Measurements from ENCODE around the gene GRAMD2B. TPM values are rescaled to one million over a fixed set of nuclear protein-coding genes. Genes with fewer than 3 reads are reported as not detected.

The GRAMD2B gene
- total RNA-seq, 1 experiment from 2014 or later: 11.1 TPM

GRCh38 chr5:126446498-126447224 lies 23.5 kb downstream of the GRAMD2B start:
- H3K9me3 Mint-ChIP-seq (ENCODE audit: unreplicated experiment): no peaks in the 10 kb centered on the region
- H3K27ac Mint-ChIP-seq (ENCODE audit: low read depth, unreplicated experiment): peak overlapping the region; percentile 99
- ChIA-PET CTCF (interaction anchor here (0.6 to 1.0 kb wide), 5 partner anchors 9 to 108 kb away, joined by 3 to 5 read pairs (median 5); no protein-coding TSS in a partner anchor), POLR2A (interaction anchor here (0.6 to 6.5 kb wide), 19 partner anchors 9 to 1637 kb away, joined by 3 to 110 read pairs (median 4); partner anchors contain the start of gene GRAMD2B)
- peak overlapping the region; percentile 64 for H3K4me3 Mint-ChIP-seq (ENCODE audit: unreplicated experiment)
- BruUV-seq (replicated peaks): TSS peak; percentile 26
- H3K4me1 Mint-ChIP-seq (ENCODE audit: insufficient read depth, unreplicated experiment): peaks cover 49% of the 10 kb centered on the region
- H3K36me3 Mint-ChIP-seq (ENCODE audit: insufficient read depth, unreplicated experiment): no peaks in the 10 kb centered on the region
- intact Hi-C loops (cut with micrococcal nuclease): loop anchor here (1.0 kb wide), 3 partner anchors 14 to 92 kb away; partner anchors contain the start of gene GRAMD2B
- TF ChIP-seq, protein P1, sequence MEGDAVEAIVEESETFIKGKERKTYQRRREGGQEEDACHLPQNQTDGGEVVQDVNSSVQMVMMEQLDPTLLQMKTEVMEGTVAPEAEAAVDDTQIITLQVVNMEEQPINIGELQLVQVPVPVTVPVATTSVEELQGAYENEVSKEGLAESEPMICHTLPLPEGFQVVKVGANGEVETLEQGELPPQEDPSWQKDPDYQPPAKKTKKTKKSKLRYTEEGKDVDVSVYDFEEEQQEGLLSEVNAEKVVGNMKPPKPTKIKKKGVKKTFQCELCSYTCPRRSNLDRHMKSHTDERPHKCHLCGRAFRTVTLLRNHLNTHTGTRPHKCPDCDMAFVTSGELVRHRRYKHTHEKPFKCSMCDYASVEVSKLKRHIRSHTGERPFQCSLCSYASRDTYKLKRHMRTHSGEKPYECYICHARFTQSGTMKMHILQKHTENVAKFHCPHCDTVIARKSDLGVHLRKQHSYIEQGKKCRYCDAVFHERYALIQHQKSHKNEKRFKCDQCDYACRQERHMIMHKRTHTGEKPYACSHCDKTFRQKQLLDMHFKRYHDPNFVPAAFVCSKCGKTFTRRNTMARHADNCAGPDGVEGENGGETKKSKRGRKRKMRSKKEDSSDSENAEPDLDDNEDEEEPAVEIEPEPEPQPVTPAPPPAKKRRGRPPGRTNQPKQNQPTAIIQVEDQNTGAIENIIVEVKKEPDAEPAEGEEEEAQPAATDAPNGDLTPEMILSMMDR (IDR thresholded peaks at IDR 0.05; ENCODE audit: unreplicated experiment): no peak
- peak; percentile 90 for DNase-seq (ENCODE audit: unreplicated experiment)
- H3K27me3 Mint-ChIP-seq (ENCODE audit: insufficient read depth, unreplicated experiment): no peaks in the 10 kb centered on the region

DNA sequence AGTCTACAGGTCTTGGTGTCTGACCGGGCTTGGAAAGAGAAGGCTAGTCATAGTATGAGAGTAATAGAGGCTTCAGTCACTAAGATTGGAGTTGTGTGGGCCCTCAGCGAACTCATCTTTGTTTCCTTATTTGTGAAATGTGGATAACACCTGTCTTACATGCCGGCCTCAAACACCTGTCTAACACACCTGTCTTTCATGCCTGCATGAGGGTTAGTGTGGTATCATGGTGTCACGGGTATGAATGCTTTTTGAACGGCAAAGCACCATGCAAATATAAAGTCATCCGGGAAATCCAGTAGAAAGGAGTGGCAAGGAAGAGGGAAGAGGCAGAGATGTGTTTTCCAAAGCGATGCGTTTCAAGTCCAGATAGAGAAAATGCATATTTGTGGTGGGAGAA lies 25.5 kb downstream of the GRAMD2B start:
- peaks cover 57% of the 10 kb centered on the region for H3K4me1 Mint-ChIP-seq (ENCODE audit: insufficient read depth, unreplicated experiment)
- POLR2A ChIA-PET: interaction anchor here (1.0 to 6.5 kb wide), 8 partner anchors 11 to 148 kb away, joined by 3 to 110 read pairs (median 4); partner anchors contain the start of gene GRAMD2B
- no peak for DNase-seq (ENCODE audit: unreplicated experiment)
- no peaks in the 10 kb centered on the region for H3K9me3 Mint-ChIP-seq (ENCODE audit: unreplicated experiment)
- CTCF ChIA-PET: interaction anchor here (0.6 to 1.6 kb wide), 3 partner anchors 86 to 146 kb away, joined by 3 to 5 read pairs (median 3); no protein-coding TSS in a partner anchor
- H3K27me3 Mint-ChIP-seq (ENCODE audit: insufficient read depth, unreplicated experiment): no peaks in the 10 kb centered on the region
- TF ChIP-seq, protein P1 (IDR thresholded peaks at IDR 0.05; ENCODE audit: unreplicated experiment): no peak
- BruUV-seq (replicated peaks): no TSS peak
- intact Hi-C loops (cut with micrococcal nuclease): no loop called here
- H3K4me3 Mint-ChIP-seq (ENCODE audit: unreplicated experiment): no peak overlapping the region
- H3K36me3 Mint-ChIP-seq (ENCODE audit: insufficient read depth, unreplicated experiment): peaks cover 7% of the 10 kb centered on the region
- peak overlapping the region; percentile 99 for H3K27ac Mint-ChIP-seq (ENCODE audit: low read depth, unreplicated experiment)

DNA sequence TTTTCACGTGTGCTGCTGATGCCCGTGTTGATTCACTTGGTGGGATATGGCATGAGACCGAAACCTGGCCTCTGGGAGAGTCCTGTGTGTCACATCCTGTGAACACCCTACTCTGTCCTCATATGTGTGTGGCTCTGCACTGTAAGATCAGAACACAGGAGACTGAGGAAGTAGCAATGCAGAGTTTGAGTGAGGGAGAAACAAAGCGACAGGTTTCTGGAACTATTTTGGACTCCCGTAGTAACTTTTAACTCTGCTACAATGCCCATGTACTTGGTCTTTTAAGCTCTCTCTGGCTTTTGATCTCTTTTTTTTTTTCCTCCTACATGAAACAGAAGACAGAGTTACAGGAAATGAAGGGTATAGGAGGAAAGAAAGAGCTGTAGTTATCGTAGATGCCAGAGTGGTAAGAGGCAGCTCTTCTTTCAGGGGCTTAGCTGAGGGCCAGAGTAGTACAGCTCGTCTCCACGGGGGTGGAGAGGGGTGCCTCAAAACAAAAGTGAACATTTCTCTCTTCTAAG lies 26.6 kb downstream of the GRAMD2B start:
- peaks cover 9% of the 10 kb centered on the region for H3K36me3 Mint-ChIP-seq (ENCODE audit: insufficient read depth, unreplicated experiment)
- peaks cover 62% of the 10 kb centered on the region for H3K4me1 Mint-ChIP-seq (ENCODE audit: insufficient read depth, unreplicated experiment)
- intact Hi-C loops (cut with micrococcal nuclease): no loop called here
- CTCF ChIA-PET: interaction anchor here (0.6 to 1.6 kb wide), 6 partner anchors 11 to 1413 kb away, joined by 3 to 5 read pairs (median 3); no protein-coding TSS in a partner anchor
- peak overlapping the region; percentile 99 for H3K27ac Mint-ChIP-seq (ENCODE audit: low read depth, unreplicated experiment)
- no peaks in the 10 kb centered on the region for H3K27me3 Mint-ChIP-seq (ENCODE audit: insufficient read depth, unreplicated experiment)
- DNase-seq (ENCODE audit: unreplicated experiment): peak; percentile 92
- TF ChIP-seq, protein P1 (IDR thresholded peaks at IDR 0.05; ENCODE audit: unreplicated experiment): no peak
- POLR2A ChIA-PET: interaction anchor here (0.6 to 6.5 kb wide), 19 partner anchors 10 to 1041 kb away, joined by 3 to 110 read pairs (median 4); partner anchors contain the start of genes ALDH7A1 and GRAMD2B
- peak overlapping the region; percentile 68 for H3K4me3 Mint-ChIP-seq (ENCODE audit: unreplicated experiment)
- H3K9me3 Mint-ChIP-seq (ENCODE audit: unreplicated experiment): no peaks in the 10 kb centered on the region
- BruUV-seq (replicated peaks): TSS peak; percentile 93

- BruUV-seq (replicated peaks): no TSS peak
- Mint-ChIP-seq H3K9me3 (ENCODE audit: unreplicated experiment) (no peaks in the 10 kb centered on the region), H3K4me3 (ENCODE audit: unreplicated experiment) (peak overlapping the region; percentile 68), H3K4me1 (ENCODE audit: insufficient read depth, unreplicated experiment) (peaks cover 62% of the 10 kb centered on the region), H3K27ac (ENCODE audit: low read depth, unreplicated experiment) (peak overlapping the region; percentile 99), H3K36me3 (ENCODE audit: insufficient read depth, unreplicated experiment) (peaks cover 14% of the 10 kb centered on the region), H3K27me3 (ENCODE audit: insufficient read depth, unreplicated experiment) (no peaks in the 10 kb centered on the region)
- TF ChIP-seq, protein P1 (IDR thresholded peaks at IDR 0.05; ENCODE audit: unreplicated experiment): no peak
- intact Hi-C loops (cut with micrococcal nuclease): no loop called here
- ChIA-PET CTCF (interaction anchor here (0.6 to 1.1 kb wide), 3 partner anchors 11 to 1414 kb away, joined by 3 to 4 read pairs (median 3); no protein-coding TSS in a partner anchor), POLR2A (interaction anchor here (0.6 to 6.5 kb wide), 11 partner anchors 9 to 1040 kb away, joined by 3 to 110 read pairs (median 4); partner anchors contain the start of genes ALDH7A1 and GRAMD2B)
- DNase-seq (ENCODE audit: unreplicated experiment): peak; percentile 55
Measured at GRCh38 chr5:126450346-126450745, 27.1 kb downstream of the GRAMD2B start.
